Activated effector memory CD4-positive, alpha-beta T cell treated with anti-CD3 and anti-CD28 coated beads, Interleukin-2, amount 50 U/mL, for 16 hours (primary cell): Measurements from ENCODE around the gene FIGNL2.
"Not testable (repeated sequence)": the region's sequence is repeated elsewhere in the genome, so short reads cannot be mapped to it uniquely, and the experiment has no call there.

Experiments used
- DNase-seq: peaks from one replicate; pipeline ENCODE4 v3.0.0-alpha.2; 2020

Gene FIGNL2, protein sequence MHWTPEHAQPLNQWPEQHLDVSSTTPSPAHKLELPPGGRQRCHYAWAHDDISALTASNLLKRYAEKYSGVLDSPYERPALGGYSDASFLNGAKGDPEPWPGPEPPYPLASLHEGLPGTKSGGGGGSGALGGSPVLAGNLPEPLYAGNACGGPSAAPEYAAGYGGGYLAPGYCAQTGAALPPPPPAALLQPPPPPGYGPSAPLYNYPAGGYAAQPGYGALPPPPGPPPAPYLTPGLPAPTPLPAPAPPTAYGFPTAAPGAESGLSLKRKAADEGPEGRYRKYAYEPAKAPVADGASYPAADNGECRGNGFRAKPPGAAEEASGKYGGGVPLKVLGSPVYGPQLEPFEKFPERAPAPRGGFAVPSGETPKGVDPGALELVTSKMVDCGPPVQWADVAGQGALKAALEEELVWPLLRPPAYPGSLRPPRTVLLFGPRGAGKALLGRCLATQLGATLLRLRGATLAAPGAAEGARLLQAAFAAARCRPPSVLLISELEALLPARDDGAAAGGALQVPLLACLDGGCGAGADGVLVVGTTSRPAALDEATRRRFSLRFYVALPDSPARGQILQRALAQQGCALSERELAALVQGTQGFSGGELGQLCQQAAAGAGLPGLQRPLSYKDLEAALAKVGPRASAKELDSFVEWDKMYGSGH

DNA sequence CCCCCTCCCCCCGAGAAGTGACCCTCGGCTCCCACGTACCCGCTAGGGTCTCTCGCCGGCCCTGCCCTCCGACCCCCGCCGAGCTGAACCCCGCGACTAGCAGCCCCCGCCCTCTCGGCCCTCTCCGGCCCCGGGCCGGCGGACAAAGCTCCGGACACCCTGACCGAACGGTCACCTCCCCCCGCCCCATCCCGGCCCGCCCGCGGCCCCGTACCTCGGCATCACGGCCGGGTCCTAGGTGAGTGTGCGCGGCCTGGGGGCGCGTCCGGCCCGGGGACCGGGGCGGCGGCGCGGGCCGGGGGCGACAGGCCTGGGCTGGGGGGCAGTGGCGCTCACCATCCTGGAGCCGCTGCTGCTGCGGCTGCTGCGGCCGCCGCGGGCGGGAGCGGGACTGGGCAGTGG, at the start of gene FIGNL2:
FIGNL2 (minus strand) TSS at position 393 of the 402 bp plus-strand sequence. CDS start 26,305 bp downstream, outside the sequence.
- DNase-seq, result no peak

DNA sequence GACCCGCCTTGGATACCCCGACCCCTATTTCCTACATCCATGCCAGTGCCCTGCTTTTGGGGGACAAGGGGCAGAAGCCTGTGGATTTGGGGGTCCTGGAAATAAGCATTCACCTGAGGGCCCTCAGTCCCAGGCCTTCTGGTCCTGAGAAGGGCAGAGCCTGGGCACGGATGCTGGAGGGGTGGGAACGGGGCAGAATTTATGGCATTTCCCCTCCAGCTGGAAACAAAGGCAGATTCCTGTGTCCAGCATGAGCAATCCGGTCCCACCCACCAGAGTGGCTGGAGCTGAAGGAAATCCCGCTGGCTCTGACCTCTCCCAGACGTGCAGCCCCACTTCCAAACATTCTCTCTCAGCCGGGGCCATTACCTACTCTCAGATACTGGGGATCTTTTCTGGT, 48.7 kb upstream of the FIGNL2 start:
- no peak for DNase-seq

DNA sequence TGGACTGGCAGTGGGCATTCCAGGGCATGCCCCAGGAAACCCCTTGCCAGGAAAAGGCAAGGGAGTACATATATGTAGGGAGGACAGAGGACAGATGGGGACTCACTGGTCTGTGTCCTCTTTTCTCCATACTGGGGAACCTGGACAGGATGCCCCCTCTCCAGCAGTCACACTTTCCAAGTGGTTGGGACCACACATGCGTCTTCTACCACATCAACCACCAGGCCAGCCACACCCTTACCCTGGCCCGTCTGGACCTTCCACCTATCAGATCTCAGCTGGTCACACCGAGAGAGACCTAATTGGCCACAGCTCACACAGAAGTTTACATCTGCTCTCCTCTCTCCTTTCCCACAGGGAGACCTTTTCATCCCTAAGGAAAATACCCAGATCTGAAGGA, 47.7 kb upstream of the FIGNL2 start:
- no peak for DNase-seq

DNA sequence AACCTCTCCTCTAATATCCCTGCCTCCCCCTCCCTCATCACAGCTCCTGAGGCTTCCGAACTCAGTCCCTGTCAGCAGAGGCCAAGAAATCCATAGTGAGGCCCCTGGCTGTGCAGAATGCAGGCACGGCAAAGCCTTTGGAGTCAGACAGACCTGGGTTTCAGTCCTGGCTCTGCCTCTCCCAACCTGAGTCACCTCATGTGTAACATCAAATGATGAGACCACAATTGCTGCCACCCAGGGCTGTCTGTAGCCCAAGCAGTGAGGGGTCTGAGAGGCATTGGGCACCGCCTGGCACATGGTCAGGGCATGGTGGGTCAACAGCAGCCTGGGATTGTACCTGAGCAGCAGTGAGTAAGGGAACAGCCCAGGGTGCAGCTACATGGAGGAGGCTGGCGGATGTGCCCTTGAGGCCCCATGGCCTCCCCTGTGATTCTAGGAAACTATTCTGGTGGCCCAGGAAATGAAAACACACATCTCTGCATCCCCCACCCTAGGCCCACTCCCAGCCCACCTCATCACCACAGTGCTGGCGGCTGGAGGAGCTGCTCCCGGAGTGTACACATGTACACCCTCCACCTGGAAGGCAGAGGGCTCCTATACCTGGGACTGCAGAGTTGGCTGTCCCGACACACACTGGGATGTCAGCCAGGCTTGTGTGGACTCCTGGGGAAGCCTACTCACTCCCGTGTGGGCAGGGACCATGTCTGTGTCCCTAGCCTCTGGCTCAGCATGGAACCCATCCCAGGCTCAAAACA, 47.0 kb upstream of the FIGNL2 start:
- DNase-seq, result no peak

DNA sequence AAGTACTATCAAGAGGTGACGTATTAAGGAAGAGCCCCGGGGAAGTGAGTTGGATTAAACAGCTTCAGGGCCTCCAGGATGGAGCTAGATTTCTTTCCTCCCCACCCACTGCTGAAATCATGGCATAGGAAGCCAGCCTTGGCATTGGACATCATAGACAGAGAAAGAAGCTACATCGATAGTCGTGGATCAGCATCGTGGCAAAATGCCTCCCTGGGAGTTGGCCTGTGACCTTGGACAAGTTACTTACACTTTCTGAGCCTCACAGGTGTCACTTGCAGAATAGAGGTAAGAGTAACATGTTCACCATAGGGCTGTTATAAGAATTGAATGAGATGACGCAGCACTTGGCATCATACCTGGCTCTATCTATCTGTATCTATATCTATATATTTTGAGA, 45.3 kb upstream of the FIGNL2 start:
- no peak for DNase-seq

DNA sequence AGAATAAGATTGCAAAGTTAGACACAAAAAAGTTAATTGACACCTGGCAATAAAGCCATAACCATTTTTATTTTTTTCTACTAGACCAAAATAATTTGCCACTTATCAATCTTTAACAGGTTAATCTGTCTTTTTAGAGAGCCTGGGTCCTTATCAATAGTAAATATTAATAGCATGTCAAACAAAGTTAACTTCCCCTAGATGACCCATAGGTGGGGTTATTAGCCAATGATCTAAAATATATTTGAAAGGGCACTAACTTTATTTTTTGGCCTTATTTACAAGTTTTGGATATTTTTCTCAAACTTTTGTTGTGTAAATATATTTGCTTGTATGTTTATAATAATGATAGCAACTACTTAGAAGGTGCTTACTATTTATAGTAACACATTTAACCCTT, 43.3 kb upstream of the FIGNL2 start:
- no peak for DNase-seq

DNA sequence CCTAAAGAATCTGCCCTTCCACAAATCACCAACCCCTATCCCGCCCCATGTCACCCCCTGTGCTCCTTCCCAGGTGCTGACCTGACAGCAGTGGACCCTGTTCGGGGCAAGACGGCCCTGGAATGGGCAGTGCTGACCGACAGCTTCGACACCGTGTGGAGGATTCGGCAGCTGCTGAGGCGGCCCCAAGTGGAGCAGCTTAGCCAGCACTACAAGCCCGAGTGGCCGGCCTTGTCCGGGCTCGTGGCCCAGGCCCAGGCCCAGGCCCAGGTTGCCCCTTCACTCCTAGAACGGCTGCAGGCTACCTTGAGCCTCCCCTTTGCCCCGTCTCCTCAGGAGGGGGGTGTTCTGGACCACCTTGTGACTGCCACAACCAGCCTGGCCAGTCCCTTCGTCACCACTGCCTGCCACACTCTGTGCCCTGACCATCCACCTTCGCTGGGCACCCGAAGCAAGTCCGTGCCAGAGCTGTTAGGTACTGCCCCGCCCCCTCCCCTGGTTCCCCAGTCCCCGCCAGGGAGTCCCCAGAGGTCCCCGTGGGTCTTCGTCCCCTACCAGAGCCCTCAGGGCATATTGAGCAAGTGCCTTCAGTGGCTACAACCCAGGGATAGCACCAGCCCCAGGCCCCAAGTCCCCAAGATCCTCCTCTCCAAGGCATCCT, 42.1 kb upstream of the FIGNL2 start:
- no peak for DNase-seq

DNA sequence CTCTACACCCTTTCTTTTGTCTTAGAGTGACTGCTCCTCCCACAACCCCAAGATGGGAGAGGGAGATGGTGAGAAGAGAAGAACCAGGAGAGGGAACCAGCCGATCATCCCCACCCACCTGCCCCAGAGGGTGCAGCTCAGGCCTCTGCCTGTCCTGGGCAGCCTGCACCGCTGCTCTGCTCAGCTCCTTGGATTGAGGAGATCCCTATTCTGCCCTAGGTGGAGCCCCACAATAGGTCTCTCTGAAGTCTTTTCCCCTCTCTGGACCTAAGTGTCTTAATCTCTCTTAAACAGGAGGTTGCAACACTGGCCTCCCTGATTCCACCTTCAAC, 41.6 kb upstream of the FIGNL2 start:
- DNase-seq, result no peak

DNA sequence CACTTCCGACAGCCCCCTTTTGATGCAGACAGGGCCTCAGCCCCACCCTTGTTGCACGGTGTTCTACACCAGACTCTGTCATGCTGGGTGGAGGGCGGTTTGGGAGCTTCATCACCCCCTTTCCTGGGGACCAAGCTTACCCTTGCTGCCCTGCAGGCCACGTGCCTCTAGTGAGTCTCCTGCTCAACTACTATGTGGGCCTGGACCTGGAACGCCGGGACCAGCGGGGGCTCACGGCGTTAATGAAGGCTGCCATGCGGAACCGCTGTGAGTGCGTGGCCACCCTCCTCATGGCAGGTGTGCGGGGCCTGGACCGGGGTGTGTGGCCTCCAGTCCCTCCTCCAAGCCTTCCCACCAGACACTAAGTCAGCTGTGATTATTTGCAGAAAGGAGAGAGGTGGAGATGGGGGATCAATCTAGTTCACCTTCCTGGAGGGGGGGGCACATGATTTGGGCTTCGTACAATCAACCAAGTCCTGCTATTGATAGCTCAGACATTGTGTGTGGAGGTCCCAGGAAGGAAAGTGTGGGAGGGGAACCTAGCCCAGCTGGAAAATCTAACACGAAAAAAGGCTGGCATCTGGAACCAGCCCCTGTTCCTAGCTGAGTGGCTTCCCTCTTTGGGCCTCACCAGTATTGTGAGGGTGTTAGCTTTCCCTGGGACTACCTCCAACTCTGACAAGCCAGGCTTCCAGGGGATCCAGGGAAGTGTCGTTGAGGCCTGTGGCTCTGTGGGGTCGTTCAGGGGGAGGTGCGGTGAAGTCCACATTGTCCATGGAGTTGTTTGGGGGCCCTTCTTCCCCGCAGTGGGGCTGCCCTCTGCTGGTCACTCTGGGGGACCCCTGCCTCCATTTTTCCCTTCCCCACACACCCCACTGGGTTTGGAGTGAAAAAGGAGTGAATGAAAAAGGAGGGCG, 41.0 kb upstream of the FIGNL2 start:
- no peak for DNase-seq

DNA sequence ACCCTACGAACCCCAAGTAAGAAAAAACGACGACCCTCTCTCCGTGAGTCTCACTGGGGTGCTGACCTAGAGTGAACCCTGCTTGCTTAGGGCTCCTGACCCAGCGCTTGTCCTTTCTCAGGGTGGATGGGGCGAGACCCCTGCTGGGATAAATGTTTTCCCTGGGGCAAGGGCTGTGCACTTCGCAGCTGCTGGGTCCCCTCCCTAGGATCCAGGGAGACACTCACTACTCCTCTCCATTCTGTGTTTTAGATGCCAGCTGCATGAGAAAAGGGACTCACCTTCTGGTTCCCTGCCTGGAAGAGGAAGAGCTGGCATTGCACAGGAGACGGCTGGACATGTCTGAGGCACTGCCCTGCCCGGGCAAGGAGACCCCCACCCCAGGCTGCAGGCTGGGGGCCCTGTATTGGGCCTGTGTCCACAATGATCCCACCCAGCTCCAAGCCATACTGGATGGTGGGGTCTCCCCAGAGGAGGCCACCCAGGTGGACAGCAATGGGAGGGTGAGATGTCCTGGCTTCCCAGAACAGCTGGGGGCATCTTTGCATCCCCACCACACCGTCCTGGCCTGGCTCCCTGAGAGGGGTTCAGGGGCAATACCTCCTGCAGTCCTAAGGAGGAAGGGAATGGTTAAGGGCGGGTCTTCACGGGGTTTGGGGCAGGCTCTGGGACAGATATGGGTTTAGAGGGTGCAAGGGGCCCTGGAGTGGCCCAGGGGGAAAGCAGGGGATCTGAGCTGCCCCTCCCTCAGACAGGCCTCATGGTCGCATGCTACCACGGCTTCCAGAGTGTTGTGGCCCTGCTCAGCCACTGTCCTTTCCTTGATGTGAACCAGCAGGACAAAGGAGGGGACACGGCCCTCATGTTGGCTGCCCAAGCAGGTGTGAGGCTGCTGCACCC, 40.0 kb upstream of the FIGNL2 start:
- DNase-seq, result no peak

DNA sequence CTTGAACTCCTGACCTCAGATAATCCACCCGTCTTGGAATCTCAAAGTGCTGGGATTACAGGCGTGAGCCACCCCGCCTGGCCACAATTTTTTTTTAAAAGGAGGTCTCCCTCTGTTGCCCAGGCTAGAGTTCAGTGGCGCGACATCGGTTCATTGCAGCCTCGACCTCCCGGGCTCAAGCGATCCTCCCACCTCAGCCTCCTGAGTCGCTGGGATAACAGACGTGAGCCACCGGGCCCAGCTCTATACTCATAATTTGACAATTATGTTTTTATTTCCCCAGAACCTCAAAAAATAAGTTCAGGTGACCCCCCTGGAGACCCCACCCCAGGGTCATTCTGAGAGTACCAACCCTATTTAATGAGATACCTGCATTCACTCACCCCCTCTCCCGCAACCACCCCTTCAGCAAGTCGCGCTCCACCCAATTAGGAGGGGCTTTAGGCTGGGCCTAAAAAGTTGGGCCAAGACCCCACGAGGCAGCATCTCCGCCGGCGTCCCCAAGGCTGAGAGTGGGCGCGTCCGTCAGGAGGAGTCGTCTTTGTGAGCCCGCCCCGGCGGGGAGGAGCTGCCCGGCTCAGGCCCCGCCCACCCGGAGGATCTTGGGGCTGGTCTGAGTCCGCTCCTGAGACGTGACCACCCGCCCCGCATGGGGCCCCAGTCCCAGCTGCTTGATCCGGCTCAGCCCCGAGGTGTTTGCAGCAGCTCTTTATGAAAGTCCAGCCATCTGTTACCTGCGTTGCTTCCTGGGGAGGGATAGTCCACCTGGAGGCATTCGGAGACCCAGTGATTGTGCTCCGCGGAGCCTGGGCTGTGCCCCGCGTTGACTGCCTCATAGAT, 39.2 kb upstream of the FIGNL2 start, which contains the start of gene ANKRD33:
ANKRD33 (plus strand) TSS at position 628 of the 840 bp plus-strand sequence; CDS start at position 712, 84 bp downstream.
- no peak for DNase-seq

DNA sequence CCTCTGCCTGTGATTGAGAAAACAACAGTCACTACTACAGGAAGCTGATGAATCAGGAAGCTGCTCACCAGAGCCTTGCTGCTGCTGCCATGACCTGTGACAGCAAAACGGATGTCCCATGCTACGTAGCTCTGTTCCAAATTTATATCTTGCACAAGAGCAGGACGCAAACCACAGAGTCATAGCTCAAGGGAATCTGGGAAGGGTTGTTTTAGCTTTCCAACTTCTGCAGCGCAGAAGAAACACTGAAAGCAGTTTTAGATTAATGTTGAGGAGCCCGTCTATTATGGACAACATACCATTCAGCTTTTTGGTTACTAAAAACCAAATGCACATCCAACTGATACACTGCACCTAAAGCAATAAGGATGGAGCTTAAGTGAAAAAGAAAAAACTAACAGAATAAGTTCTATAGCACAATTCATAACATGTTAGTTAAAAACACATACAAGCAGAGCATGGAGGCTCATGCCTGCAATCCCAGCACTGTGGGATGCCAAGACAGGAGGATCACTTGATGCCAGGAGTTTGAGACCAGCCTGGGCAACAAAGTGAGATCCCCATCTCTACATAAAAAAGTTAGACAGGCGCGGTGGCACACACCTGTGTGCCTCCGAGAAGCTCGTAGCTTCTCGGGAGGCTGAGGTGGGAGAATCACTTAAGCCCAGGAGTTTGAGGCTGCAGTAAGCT, 37.6 kb upstream of the FIGNL2 start:
- DNase-seq, result peak; percentile 71

DNA sequence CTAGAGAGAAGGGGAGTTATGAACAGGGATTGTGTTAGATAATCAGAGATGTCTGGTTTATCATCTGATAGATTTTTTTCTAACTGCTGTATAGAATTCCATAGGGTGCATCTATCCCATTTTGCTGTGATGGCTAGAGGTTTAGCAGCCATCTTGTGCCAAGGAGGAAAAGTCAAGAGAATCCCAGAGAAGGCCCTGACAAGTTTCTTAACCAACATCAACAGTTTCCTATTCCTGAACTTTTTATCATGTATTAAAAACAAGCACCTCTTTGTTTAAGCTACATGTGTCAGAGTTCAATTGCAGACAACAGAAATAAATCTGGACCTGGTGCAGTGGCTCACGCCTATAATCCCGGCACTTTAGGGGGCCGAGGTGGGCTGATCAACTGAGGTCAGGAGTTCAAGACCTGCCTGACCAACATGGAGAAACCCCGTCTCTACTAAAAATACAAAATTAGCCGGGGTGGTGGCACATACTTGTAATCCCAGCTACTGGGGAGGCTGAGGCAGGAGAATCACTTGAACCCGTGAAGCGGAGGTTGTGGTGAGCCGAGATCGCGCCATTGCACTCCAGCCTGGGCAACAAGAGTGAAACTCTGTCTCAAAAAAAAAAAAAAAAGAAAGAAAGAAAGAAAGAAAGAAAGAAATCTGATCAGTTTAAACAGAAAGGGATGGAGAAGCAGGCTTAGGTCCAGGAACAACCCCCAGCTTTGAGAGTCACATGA, 36.9 kb upstream of the FIGNL2 start:
- DNase-seq, result not testable (repeated sequence)

DNA sequence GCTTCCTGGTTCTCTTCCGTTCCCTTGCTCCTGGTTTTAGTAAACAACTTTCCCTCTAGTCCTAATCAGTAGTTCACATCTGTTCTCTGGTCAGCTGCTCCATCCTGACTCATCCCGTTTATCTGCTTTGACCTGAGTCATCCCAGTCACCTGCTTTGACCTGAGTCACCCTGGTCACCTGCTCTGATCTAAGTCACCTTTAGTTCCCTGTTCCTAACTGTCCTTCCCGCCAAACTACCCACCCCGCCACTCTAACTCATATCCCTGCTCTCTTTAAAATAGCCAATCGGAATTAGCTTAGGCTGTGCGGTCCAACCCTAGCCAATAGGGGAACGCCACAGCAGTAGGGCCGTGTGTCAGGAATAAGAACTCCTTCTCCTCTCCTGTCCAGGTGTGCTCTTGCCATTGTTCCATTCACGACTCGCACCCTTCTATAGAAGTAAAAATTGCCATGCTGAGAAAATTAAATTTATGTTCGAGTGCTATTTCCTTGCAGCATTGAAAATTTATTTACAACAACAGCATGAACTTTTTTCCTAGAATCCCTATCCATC, 36.2 kb upstream of the FIGNL2 start:
- DNase-seq, result no peak

DNA sequence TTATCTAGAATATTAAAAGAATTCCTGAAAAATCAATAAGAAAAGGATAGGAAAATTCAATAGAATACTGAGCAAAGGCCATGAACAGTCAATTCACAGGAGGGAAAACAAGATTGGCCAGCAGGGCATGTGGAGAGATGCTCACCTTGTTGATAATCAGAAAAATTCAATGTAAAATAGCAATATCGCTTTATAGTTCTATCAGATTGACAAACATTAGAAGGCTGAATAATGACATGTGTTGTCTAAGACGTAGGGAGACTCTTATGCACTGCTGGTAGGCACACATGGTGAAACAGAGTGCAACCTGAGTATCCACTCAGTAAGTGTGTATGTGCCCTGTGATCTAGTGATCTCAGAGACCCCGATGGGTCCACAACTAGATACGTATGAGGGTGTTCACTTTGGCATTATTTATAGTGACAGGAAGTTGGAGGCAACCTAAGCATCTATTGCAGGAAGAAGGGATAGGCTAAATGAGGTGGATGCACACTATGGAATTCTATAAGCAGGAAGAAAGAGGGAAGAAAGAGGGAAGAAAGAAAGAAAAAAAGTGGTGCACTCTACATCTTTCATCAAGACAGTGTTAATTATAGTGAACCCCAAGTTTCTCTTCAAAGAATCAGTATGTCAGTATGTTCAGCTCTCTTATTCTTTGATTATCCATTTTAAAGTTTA, 35.6 kb upstream of the FIGNL2 start:
- DNase-seq, result no peak

DNA sequence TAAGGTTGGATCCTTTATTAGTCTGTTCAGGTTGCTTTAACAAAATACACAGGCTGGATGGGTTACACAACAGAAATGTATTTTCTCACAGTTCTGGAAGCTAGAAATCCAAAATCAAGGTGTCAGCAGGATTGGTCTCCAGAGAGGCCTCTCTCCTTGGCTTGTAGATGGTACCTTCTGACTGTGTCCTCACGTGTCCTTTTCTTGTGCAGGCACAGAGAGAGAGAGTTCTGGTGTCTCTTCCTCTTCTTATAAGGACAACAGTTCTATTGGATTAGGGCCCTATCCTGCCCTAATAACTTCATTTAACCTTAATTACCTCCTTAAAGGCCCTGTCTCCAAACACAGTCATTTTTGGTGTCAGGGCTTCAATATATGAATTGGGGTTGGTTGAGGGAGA, 34.8 kb upstream of the FIGNL2 start:
- DNase-seq, result no peak

DNA sequence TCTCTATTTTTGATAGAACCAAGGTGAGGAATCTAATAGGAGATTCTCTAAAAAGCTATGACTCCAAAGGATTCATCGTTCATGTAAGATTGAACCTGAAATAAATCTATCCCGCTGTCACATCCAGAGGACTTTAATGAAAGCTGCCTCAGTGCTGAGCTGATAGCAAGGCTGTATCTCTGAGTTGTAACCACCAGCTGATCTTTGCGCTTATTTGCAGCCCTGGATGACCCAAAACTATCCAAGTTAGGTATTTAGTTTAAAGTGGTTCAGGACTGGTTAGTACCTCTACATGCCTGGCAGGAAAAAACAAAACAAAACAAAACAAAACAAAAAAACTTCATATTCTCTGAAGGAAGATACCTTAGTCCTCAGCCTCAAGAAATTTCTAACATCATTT, 30.6 kb upstream of the FIGNL2 start:
- DNase-seq, result no peak

DNA sequence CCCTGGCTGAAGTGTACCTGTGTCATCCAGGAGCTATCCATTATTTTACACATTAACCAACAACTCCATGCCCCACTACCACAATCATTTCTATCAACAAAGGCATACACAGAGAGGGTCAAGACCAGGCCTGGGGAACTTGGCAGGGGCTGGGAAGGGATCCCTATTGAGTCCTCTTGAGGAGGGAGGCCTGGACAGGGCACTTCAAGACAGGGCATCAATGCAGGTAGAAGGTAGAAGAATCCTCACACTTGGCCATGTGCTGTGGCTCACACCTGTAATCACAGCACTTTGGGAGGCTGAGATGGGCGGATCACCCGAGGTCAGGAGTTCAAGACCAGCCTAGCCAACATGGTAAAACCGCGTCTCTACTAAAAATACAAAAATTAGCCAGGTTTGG, 26.0 kb upstream of the FIGNL2 start:
- peak; percentile 60 for DNase-seq
